Measurements from ENCODE around the gene LRRC75A. TPM values are rescaled to one million over a fixed set of nuclear protein-coding genes. Genes with fewer than 3 reads are reported as not detected.
A peak's percentile ranks its signal among the peaks of the same experiment; 100 is the strongest.
"Not testable (repeated sequence)": the region's sequence is repeated elsewhere in the genome, so short reads cannot be mapped to it uniquely, and the experiment has no call there.

The LRRC75A gene
- total RNA-seq, 2 experiments from 2014 or later: 1.5 to 1.7 TPM

DNA sequence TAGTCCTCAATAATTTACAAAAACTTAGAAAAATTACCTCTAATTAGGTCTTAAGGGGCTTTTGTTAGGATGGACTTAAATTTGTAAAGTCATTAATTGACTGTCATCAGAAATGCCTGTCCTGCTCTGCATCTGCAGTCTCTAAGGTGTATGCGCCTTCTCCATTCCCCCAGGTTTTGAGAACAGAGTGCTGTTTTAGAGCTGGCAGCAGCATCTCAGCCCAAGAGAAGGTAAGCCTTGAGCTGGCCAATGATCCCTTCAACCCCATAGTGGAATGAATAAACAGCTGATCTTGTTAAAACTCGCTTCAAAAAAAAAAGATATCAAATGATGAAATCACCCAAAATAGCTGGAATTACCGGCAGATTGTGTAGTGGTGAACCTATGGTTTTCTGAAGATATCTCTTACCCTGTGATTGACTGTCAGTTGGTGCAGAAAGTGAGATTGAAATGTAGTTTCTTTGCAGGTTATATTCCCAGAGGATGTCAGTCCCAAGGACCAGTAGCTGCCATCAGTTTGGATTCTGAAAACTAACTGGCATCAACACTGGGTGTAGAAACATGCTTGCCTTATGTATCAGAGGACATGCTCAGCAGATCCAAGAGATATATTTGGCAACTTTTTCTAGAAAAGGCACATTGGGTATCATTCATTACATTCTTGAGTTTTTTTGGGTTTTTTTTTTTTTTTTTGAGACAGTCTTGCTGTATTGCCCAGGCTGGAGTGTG is 50.9 kb downstream of the LRRC75A start:
- peaks cover 2% of the 10 kb centered on the region for H3K9me3 Mint-ChIP-seq
- H3K27ac Mint-ChIP-seq: peak overlapping the region; percentile 100
- peaks cover 52% of the 10 kb centered on the region for H3K4me1 Mint-ChIP-seq
- peak overlapping the region; percentile 99 for H3K4me3 Mint-ChIP-seq
- H3K36me3 Mint-ChIP-seq: peaks cover 59% of the 10 kb centered on the region
- peaks cover 19% of the 10 kb centered on the region for H3K27me3 Mint-ChIP-seq
- DNase-seq: no peak

DNA sequence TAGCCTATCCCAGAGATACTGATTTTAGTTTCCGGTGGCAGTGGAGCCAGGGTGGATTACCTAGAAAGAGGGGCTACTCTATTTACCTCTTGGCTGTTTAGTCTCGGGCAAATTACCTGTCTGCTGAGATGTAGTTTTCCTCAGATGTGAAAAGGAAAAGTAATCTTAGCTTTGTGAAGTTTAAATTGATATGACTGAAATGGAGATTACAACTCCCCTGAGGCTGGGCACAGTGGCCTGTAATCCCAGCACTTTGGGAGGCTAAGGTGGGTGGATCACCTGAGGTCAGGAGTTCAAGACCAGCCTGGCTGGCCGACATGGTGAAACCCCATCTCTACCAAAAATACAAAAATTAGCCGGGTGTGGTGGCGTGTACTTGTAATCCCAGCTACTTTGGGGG is 51.6 kb downstream of the LRRC75A start:
- not testable (repeated sequence) for H3K9me3 Mint-ChIP-seq, DNase-seq
- peak overlapping the region; percentile 99 for H3K4me3 Mint-ChIP-seq
- H3K4me1 Mint-ChIP-seq: peaks cover 53% of the 10 kb centered on the region
- peak overlapping the region; percentile 100 for H3K27ac Mint-ChIP-seq
- peaks cover 19% of the 10 kb centered on the region for H3K27me3 Mint-ChIP-seq
- H3K36me3 Mint-ChIP-seq: peaks cover 55% of the 10 kb centered on the region

DNA sequence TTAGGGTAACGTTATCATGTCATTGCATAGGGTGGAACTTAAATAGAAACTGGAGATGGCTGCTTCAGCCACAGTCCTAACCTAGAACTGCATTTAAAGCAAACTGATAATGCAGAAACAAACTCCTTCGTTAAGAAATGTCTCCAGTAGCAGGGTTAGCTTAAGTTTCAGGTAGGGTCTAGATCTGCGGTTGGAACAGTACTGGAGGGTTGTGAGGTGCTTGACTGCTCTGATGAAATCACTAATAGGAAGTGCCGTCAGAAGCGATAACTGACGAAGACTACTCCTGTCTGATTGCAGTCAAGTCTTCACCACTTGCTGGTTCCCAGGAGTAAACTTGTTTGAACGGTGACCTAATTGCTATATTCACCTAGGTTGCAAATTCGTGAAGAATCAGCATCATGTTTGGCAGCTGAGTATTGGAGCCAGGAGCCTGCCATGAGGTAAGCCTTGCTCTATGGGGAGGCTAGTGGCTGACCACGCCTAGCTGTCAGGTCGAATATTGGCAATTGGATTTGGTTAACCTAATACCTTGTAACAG is 52.1 kb downstream of the LRRC75A start:
- peaks cover 53% of the 10 kb centered on the region for H3K4me1 Mint-ChIP-seq
- H3K36me3 Mint-ChIP-seq: peaks cover 55% of the 10 kb centered on the region
- peak overlapping the region; percentile 100 for H3K27ac Mint-ChIP-seq
- DNase-seq: no peak
- peaks cover 2% of the 10 kb centered on the region for H3K9me3 Mint-ChIP-seq
- H3K4me3 Mint-ChIP-seq: peak overlapping the region; percentile 99
- H3K27me3 Mint-ChIP-seq: peaks cover 19% of the 10 kb centered on the region

DNA sequence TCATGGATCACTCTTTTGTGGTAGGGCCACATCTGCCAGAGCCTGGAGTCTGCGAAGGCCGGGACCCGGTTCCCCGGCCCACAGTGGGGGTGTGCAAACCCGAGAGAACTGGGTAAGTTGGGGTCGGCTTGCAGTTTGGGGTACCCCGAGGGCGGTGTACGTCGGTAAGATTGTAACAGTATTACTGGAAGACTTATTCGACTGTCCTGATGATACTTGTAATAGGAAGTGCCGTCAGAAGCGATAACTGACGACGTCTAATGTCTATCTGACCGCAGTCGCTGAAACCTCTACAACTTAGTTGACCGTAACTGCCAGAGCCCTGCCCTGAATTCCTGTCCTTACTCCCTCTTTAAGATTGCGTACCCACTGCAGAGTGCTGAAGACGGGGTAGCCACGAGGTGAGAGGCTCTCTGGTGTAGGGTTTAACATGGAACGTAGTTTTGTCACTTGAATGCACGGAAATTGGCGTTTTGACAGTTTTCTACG is 52.6 kb downstream of the LRRC75A start:
- Mint-ChIP-seq H3K27me3 (peaks cover 19% of the 10 kb centered on the region), H3K9me3 (peaks cover 2% of the 10 kb centered on the region), H3K27ac (peak overlapping the region; percentile 100), H3K4me3 (peak overlapping the region; percentile 99), H3K36me3 (peaks cover 54% of the 10 kb centered on the region), H3K4me1 (peaks cover 50% of the 10 kb centered on the region)
- no peak for DNase-seq

DNA sequence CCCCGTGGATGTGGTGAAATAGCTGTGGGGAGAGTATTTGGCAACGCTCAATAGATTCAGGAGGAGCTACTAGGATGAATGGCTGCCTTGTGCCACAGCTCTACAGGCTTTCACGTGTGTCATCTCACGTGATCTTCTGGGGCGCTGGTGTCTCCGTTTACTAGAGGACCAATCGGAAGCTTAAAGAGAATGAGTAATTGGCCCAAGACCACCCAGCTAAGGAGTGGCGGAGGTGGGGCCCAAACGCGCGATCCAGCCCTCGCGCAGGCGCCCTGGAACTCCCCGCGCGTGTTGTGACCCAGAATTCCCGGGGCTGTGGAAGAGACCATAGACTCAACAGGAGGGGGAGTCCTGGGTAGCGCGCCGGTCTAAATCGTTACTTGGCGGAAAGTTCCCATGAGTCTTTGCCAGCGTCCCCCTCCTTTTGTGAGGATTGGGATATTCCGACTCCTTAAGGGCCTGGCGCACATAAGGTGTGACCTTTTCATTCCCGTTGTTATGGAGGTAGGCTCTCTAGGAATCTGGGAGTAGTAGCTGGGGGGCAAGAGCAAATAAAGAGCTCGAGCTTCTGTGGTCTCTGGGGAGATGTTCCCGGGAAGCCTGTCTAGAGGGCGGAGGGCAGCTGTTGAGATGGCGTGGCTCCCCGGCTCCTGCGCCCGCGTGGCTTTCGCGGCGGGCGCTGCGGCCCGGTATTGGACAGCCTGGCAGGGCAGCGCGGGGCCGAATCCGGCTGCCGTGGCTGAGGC is 53.3 kb downstream of the LRRC75A start:
- Mint-ChIP-seq H3K4me3 (peak overlapping the region; percentile 99), H3K27me3 (peaks cover 19% of the 10 kb centered on the region), H3K4me1 (peaks cover 44% of the 10 kb centered on the region), H3K27ac (peak overlapping the region; percentile 100), H3K9me3 (peaks cover 2% of the 10 kb centered on the region), H3K36me3 (peaks cover 48% of the 10 kb centered on the region)
- peak; percentile 97 for DNase-seq

DNA sequence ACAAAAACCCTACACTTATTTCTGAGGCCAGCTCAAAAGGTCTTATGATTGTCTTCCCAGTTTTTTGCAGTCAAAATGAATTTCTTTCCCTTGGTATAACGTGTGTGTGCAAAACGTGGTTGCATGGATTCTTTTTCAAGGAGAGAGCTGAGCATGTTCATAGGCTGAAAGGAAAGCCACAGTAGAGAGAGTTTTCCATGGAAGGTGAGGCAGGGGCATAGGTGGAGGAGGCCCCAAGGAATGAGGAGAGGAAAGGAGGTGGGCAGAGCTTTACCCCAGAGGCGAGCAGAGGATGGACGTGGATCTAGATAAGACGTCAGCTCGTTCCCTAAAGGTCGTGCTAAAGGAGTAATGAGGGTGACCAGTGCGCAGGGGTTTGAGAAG is 53.8 kb downstream of the LRRC75A start:
- no peak for DNase-seq
- H3K27ac Mint-ChIP-seq: peak overlapping the region; percentile 100
- H3K4me3 Mint-ChIP-seq: peak overlapping the region; percentile 99
- H3K36me3 Mint-ChIP-seq: peaks cover 45% of the 10 kb centered on the region
- peaks cover 19% of the 10 kb centered on the region for H3K27me3 Mint-ChIP-seq
- peaks cover 2% of the 10 kb centered on the region for H3K9me3 Mint-ChIP-seq
- H3K4me1 Mint-ChIP-seq: peaks cover 42% of the 10 kb centered on the region

DNA sequence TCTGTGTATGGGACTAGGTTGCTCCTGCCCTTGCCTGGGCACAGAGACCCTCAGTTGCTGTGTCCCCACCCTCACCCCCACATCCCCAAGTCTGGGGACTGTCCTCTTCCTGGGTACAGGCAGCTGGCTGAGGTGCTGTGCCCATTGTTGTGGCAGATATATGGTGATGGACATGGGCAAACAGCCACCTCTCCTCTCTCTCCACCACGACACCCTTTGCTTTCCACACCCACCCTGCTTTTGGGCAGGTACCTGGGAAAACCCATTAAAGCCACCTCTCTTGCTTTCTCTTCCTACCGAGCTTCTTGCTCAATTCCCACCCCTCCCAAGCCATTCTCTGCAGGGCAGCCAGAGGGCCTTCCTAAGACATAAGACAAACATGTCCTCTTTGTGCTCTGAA is 54.9 kb downstream of the LRRC75A start:
- DNase-seq: no peak
- Mint-ChIP-seq H3K9me3 (peaks cover 2% of the 10 kb centered on the region), H3K27me3 (peaks cover 15% of the 10 kb centered on the region), H3K4me1 (peaks cover 31% of the 10 kb centered on the region), H3K36me3 (peaks cover 36% of the 10 kb centered on the region), H3K4me3 (no peak overlapping the region), H3K27ac (peak overlapping the region; percentile 58)

DNA sequence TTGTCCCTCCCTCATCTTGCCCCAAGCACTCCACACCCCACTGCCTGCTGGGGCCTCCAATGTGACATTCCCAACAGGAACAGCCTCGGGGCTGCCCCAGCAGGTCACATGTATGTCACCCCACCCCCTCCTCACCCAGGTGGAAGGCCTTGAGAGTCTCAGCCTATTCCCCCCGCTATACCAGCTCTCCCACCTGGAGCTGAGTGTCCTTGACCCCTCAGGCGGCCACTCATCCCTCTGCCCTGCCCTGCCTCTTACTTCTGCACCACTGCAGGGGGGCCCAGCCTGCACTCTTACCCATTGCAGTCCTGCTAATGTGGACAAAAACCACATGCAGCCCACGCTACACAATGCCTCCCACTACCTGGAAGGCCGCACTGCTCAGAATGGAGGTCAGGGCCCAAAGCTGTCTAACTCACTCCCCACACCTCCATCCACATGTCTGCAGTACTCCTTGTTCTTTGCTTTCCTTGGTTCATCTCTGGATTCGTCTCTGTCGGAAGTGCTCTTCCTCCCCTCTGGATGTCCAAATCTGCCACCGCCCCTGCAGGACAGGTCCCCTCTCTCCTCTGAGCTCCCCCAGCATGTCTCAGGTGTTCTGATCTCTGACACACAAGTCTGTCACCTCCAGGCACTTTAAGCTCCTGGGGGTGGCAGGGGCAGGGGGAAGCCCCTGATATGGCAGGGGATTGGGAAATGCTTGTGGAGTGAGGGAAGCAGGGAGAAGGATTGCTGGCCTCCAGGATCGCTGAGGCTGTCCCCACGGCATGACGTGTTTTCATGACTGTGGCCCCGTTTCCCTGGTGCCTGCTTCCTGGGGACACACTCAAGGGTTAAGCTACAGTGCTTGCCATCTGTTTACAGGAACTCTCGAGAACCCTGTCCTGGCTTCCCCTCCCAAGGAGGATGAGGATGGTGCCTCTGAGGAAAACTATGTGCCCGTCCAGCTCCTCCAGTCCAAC is 55.8 kb downstream of the LRRC75A start:
- H3K27ac Mint-ChIP-seq: peak overlapping the region; percentile 72
- DNase-seq: no peak
- peaks cover 25% of the 10 kb centered on the region for H3K4me1 Mint-ChIP-seq
- peaks cover 15% of the 10 kb centered on the region for H3K27me3 Mint-ChIP-seq
- H3K36me3 Mint-ChIP-seq: peaks cover 27% of the 10 kb centered on the region
- H3K9me3 Mint-ChIP-seq: peaks cover 2% of the 10 kb centered on the region
- H3K4me3 Mint-ChIP-seq: no peak overlapping the region

DNA sequence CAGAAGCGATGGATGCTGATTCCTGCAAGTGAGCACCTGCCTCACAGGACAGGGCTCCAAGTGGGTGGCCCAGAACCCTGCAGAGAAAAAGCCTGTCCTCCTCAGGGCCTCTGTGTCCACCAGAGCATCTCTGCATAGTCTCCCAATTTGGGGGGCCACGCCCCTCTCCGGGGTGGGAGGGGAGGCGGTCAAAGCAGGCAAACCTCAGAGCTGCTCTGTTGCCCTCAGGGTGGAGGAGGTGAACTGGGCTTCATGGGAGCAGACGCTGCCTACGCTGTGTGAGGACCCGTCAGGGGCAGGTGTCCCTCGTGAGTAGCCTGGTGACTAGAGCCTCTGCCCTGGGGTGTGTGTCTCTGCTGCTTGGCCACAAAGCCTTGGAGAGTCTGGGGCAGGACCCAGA is 57.3 kb downstream of the LRRC75A start:
- H3K27ac Mint-ChIP-seq: no peak overlapping the region
- H3K36me3 Mint-ChIP-seq: peaks cover 11% of the 10 kb centered on the region
- no peak overlapping the region for H3K4me3 Mint-ChIP-seq
- DNase-seq: no peak
- H3K4me1 Mint-ChIP-seq: peaks cover 17% of the 10 kb centered on the region
- H3K27me3 Mint-ChIP-seq: peaks cover 6% of the 10 kb centered on the region
- H3K9me3 Mint-ChIP-seq: peaks cover 2% of the 10 kb centered on the region

DNA sequence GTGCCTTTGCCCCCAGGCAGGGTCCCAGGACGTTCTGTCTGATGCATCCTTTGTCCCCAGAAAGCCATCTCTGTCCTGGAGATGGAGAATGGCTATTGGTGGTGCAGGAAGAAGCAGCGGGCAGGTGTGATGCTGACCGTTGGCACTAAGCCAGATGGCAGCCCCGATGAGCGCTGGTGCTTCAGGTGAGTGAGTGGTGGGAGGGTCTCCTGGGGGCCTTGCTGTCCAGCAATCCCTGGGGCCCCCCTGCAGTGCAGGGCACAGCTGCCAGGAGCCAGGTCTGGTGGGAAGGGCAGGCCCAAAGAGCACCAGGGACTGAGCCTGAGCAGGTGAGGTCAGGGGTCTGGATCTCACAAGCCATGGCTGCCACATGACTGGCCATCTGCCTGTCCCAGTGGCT is 58.5 kb downstream of the LRRC75A start:
- DNase-seq: no peak
- no peaks in the 10 kb centered on the region for H3K27me3 Mint-ChIP-seq
- no peaks in the 10 kb centered on the region for H3K9me3 Mint-ChIP-seq
- H3K4me1 Mint-ChIP-seq: peaks cover 15% of the 10 kb centered on the region
- H3K27ac Mint-ChIP-seq: no peak overlapping the region
- peaks cover 3% of the 10 kb centered on the region for H3K36me3 Mint-ChIP-seq
- H3K4me3 Mint-ChIP-seq: no peak overlapping the region

DNA sequence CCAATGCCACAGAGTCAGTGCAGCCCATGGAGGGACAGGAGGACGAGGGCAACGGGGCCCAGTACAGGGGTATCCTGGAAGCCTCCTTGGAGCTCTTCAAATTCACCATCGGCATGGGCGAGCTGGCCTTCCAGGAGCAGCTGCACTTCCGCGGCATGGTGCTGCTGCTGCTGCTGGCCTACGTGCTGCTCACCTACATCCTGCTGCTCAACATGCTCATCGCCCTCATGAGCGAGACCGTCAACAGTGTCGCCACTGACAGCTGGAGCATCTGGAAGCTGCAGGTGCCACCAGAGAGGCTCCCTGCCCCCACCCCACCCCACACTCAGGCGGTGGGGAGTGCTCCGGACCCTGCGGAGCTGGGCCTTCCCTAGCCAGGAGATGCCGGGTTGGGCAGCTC is 60.0 kb downstream of the LRRC75A start:
- no peak overlapping the region for H3K27ac Mint-ChIP-seq
- peaks cover 6% of the 10 kb centered on the region for H3K4me1 Mint-ChIP-seq
- DNase-seq: no peak
- H3K36me3 Mint-ChIP-seq: peaks cover 3% of the 10 kb centered on the region
- H3K9me3 Mint-ChIP-seq: no peaks in the 10 kb centered on the region
- no peaks in the 10 kb centered on the region for H3K27me3 Mint-ChIP-seq
- H3K4me3 Mint-ChIP-seq: no peak overlapping the region

DNA sequence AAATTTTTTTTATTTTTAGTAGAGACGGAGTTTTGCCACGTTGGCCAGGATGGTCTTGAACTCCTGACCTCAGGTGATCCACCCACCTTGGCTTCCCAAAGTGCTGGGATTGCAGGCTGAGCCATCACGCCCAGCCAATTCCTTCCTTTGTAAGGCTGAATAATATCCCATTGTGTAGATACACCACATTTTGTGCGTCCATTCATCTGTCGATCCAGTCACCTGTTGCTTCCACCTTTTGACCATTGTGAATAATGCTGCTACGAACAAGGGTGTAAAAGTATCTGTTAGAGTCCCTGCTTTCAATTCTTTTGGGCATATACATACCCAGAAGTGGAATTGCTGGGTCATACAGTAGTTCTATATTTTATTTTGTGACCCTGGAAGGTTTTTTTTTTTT is 61.3 kb downstream of the LRRC75A start:
- no peaks in the 10 kb centered on the region for H3K27me3 Mint-ChIP-seq
- H3K4me1 Mint-ChIP-seq: no peaks in the 10 kb centered on the region
- H3K36me3 Mint-ChIP-seq: peaks cover 3% of the 10 kb centered on the region
- no peaks in the 10 kb centered on the region for H3K9me3 Mint-ChIP-seq
- H3K27ac Mint-ChIP-seq: no peak overlapping the region
- H3K4me3 Mint-ChIP-seq: no peak overlapping the region
- no peak for DNase-seq

DNA sequence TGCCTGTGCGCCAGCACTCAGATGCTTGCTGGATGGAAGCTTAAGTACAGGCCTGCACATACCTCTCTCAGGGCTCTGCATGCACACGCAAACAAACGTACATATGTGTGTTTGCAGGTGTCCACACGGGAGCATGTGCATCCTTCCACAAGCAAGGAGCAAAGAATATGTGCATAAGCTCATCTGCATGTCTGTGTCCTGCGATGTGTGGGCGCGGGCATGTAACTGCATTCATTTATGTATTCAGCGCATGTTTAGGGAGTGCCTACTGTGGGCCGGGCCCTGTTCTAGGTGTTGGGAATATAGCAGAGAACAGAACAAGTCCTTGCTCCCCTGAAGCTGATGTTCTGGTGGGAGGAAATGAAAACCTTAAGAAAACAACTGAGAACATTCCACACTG is 62.9 kb downstream of the LRRC75A start:
- no peak overlapping the region for H3K27ac Mint-ChIP-seq

DNA sequence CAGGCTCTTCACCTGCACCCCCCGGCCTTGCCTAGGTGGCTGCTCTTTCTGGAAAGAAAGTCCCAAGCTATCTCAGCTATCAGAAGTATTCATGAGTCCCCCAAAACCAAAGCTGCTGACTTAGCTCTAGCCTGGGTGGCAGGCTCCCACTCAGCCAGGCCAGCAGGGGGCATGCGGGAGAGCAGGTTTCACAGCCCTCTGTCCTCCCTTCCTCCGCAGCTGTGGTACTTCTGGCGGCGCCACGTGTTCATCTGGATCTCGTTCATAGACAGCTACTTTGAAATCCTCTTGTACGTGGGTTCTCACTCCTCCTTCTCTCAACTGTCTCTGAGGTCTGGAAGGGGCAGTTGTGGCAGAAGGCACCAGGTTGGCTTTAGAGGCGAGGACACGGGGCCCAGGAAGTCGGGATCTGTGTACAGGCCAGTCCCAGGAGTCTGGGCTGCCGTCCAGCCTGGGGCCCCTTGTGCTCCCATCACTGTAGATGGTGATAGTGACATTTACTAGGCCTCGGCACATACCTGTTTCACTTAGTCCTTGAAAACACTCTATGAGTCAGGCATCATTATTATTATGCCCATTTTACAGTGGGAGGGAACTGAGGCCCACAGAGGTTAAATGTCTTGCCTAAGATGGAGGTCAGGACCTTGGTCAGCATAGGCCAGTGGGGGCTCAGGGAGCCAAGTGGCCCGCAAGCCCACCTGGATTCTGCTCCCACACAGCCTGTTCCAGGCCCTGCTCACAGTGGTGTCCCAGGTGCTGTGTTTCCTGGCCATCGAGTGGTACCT is 63.7 kb downstream of the LRRC75A start:
- Mint-ChIP-seq H3K27me3 (no peaks in the 10 kb centered on the region), H3K4me3 (no peak overlapping the region), H3K36me3 (peaks cover 3% of the 10 kb centered on the region), H3K9me3 (no peaks in the 10 kb centered on the region), H3K27ac (peak overlapping the region; percentile 67), H3K4me1 (no peaks in the 10 kb centered on the region)
- DNase-seq: peak; percentile 59

More for the DNA sequence above, 62.9 kb downstream of the LRRC75A start:
- DNase-seq: no peak
- Mint-ChIP-seq H3K4me1 (no peaks in the 10 kb centered on the region), H3K36me3 (peaks cover 3% of the 10 kb centered on the region), H3K27me3 (no peaks in the 10 kb centered on the region), H3K9me3 (no peaks in the 10 kb centered on the region), H3K4me3 (no peak overlapping the region)

Measured in activated naive CD8-positive, alpha-beta T cell treated with anti-CD3 and anti-CD28 coated beads for 36 hours (primary cell).